SK-N-SH treated with all-trans-retinoic acid at 6 μM for 48 hours (cell line): Measurements from ENCODE around the gene PCNX3.

Experiments used
- ATAC-seq: fragments of 200-7000 bp; cut with Tn5 transposase; 3 replicates; pipeline ENCODE4 v1.9.1; 2020; ENCODE audit warnings: mild to moderate bottlenecking, moderate library complexity
- BACH2 ChIP-seq: fragments of 250-450 bp; sonication (Bioruptor Pico); IDR thresholded peaks from 2 replicates; pipeline ENCODE4 v1.9.0; 2021; ENCODE audit warnings: mild to moderate bottlenecking, borderline replicate concordance
- CREB5 ChIP-seq: fragments of 250-450 bp; sonication (Bioruptor Pico); IDR thresholded peaks from 2 replicates; pipeline ENCODE4 v1.5.1; 2020; ENCODE audit warnings: low read depth, mild to moderate bottlenecking, moderate library complexity
- ESRRG ChIP-seq: fragments of 250-450 bp; sonication (Bioruptor Pico); IDR thresholded peaks from 2 replicates; pipeline ENCODE4 v1.6.1; 2021; ENCODE audit warnings: mild to moderate bottlenecking
- GLIS3 ChIP-seq: fragments of 250-450 bp; sonication (Bioruptor Pico); IDR thresholded peaks from 2 replicates; pipeline ENCODE4 v1.5.0; 2020; ENCODE audit warnings: mild to moderate bottlenecking, moderate library complexity
- ISL1 ChIP-seq: fragments of 250-450 bp; sonication (Bioruptor Pico); IDR thresholded peaks from 2 replicates; pipeline ENCODE4 v2.1.2; 2022; ENCODE audit warnings: mild to moderate bottlenecking, moderate library complexity
- OSR1 ChIP-seq: fragments of 250-450 bp; sonication (Bioruptor Pico); IDR thresholded peaks from 2 replicates; pipeline ENCODE4 v1.8.0; 2022; ENCODE audit warnings: moderate library complexity, mild to moderate bottlenecking, inconsistent platforms
- PATZ1 ChIP-seq: fragments of 250-450 bp; sonication (Bioruptor Pico); IDR thresholded peaks from 2 replicates; pipeline ENCODE4 v1.8.0; 2020; ENCODE audit warnings: mild to moderate bottlenecking, moderate library complexity, borderline replicate concordance
- POU6F1 ChIP-seq: fragments of 250-450 bp; sonication (Bioruptor Pico); IDR thresholded peaks from 2 replicates; pipeline ENCODE4 v1.8.0; 2021; ENCODE audit warnings: low read depth, mild to moderate bottlenecking, moderate library complexity, borderline replicate concordance
- PPARA ChIP-seq: fragments of 250-450 bp; sonication (Bioruptor Pico); IDR thresholded peaks from 2 replicates; pipeline ENCODE4 v1.5.0; 2020; ENCODE audit warnings: mild to moderate bottlenecking, borderline replicate concordance
- RARB ChIP-seq: fragments of 250-450 bp; sonication (Bioruptor Pico); IDR thresholded peaks from 2 replicates; pipeline ENCODE4 v1.8.0; 2021; ENCODE audit warnings: mild to moderate bottlenecking, moderate library complexity
- TCF4 ChIP-seq: fragments of 250-450 bp; sonication (Bioruptor Pico); IDR thresholded peaks from 2 replicates; pipeline ENCODE4 v1.8.0; 2021; ENCODE audit warnings: mild to moderate bottlenecking, moderate library complexity, borderline replicate concordance
- TOX ChIP-seq: fragments of 250-450 bp; sonication (Bioruptor Pico); IDR thresholded peaks from 2 replicates; pipeline ENCODE4 v1.8.0; 2021; ENCODE audit warnings: mild to moderate bottlenecking, moderate library complexity, borderline replicate concordance
- TSHZ2 ChIP-seq: fragments of 250-450 bp; sonication (Bioruptor Pico); IDR thresholded peaks from 2 replicates; pipeline ENCODE4 v1.5.0; 2020; ENCODE audit warnings: mild to moderate bottlenecking, moderate library complexity
- ZC3H10 ChIP-seq: fragments of 250-450 bp; sonication (Bioruptor Pico); IDR thresholded peaks from 2 replicates; pipeline ENCODE4 v1.5.1; 2021; ENCODE audit warnings: mild to moderate bottlenecking, moderate library complexity
- ZFP3 ChIP-seq: fragments of 250-450 bp; sonication (Bioruptor Pico); IDR thresholded peaks from 2 replicates; pipeline ENCODE4 v1.5.0; 2020; ENCODE audit warnings: mild to moderate bottlenecking, moderate library complexity
- ZFP30 ChIP-seq: fragments of 450-650 bp; formaldehyde crosslinking; IDR thresholded peaks from 2 replicates; pipeline ENCODE4 v1.5.0; 2022; ENCODE audit warnings: mild to moderate bottlenecking, moderate library complexity
- ZNF565 ChIP-seq: fragments of 450-650 bp; formaldehyde crosslinking; conservative IDR thresholded peaks from 2 replicates; pipeline ENCODE4 v1.5.0; 2020; ENCODE audit warnings: low read depth, mild to moderate bottlenecking, moderate library complexity
- ZNF70 ChIP-seq: fragments of 450-650 bp; formaldehyde crosslinking; IDR thresholded peaks from 2 replicates; pipeline ENCODE4 v1.5.0; 2020; ENCODE audit warnings: mild to moderate bottlenecking, moderate library complexity
- ZNF8 ChIP-seq: fragments of 450-650 bp; formaldehyde crosslinking; IDR thresholded peaks from 2 replicates; pipeline ENCODE4 v1.5.0; 2020; ENCODE audit warnings: mild to moderate bottlenecking, moderate library complexity

Gene PCNX3

GRCh38 chr11:65613091-65613928 is 2.3 kb upstream of the PCNX3 start:
- ATAC-seq: peak; percentile 0
- TF ChIP-seq PATZ1 (CRISPR knock-in tag): no peak
- no peak for TF ChIP-seq PPARA (CRISPR knock-in tag)
- TF ChIP-seq CREB5 (CRISPR knock-in tag): no peak
- TF ChIP-seq ISL1 (CRISPR knock-in tag): no peak
- TF ChIP-seq RARB (CRISPR knock-in tag): no peak
- TF ChIP-seq, all 23 proteins: peak for 0

- ATAC-seq: no peak
- no peak for TF ChIP-seq ZFP30 (CRISPR knock-in tag)
- no peak for TF ChIP-seq BACH2 (CRISPR knock-in tag)
- no peak for TF ChIP-seq POU6F1
- TF ChIP-seq OSR1: no peak
- TF ChIP-seq ZNF70 (CRISPR knock-in tag): no peak
- no peak for TF ChIP-seq TSHZ2 (CRISPR knock-in tag)
- no peak for TF ChIP-seq TOX (CRISPR knock-in tag)
- TF ChIP-seq CREB5 (CRISPR knock-in tag): no peak
- no peak for TF ChIP-seq ESRRG
- no peak for TF ChIP-seq ZNF565 (CRISPR knock-in tag)
- no peak for TF ChIP-seq ZC3H10 (CRISPR knock-in tag)
- TF ChIP-seq TCF4 (CRISPR knock-in tag): no peak
- no peak for TF ChIP-seq RARB (CRISPR knock-in tag)
- no peak for TF ChIP-seq ZFP3 (CRISPR knock-in tag)
- no peak for TF ChIP-seq PPARA (CRISPR knock-in tag)
- TF ChIP-seq PATZ1 (CRISPR knock-in tag): no peak
- TF ChIP-seq ZNF8 (CRISPR knock-in tag): no peak
- no peak for TF ChIP-seq GLIS3 (CRISPR knock-in tag)
These were observed 486 bp downstream of the PCNX3 start for GRCh38 chr11:65615950-65616574.
